Peyer's patch (tissue), 4 donors: Measurements from ENCODE around the gene XYLB.

ENCODE experiments used
- POLR2A ChIP-seq, 2 donors: fragments of 450-650 bp; IDR thresholded peaks; one replicate each; pipeline ENCODE4 v1.5.1; 2017; ENCODE audit warnings: antibody characterized with exemption in 2 of 2, mild to moderate bottlenecking in 2 of 2, moderate library complexity in 2 of 2
- TF ChIP-seq, protein P1 (sequence below), 6 experiments: fragments of 450-650 bp in 4 of 6; fragments of 200-600 bp in 2 of 6; sonication (generic) in 1 of 6; IDR thresholded peaks; one replicate each; pipeline ENCODE4 v1.5.1; 2017 to 2019; ENCODE audit warnings: antibody characterized with exemption in 6 of 6, mild to moderate bottlenecking in 3 of 6, moderate library complexity in 1 of 6

DNA sequence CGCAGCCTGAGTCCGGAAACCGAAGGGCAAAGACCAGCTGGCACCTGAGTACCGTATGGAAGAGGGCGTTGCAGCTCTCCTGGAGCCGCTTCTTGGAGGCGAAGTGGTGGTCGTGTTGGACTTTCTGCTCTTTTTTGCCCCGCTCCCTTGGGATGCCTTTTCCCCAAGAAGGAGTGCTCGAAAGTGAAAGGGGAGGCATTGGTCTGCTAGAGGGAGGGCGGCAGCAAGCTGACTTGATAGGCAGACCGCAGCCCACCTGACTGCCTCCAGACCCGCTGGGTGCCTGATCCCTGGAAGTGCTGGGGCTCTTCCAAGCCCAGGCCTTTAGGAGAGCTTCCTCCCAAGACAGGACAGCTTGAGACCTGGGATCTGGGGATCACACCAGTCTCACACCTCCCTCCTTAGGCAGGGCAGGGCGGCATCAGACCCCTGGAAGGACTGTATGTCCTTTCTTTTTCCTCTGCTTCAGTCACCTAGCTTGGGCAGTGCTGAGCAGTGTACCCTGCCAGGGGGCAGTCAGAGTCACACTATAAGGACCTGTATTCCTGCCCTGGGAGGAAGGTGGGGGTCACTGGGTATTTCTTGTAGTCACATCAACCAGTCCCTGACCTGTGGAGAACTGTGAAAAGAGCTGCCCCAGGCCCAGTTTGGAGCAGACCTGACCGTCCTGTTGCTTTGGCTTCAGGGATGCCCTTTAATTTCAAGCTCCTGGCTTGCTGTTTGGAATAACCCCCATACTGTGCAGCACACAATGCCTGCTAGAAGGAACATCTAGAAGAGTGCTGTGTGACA is 109.2 kb downstream of the XYLB start:
- TF ChIP-seq, protein P1, sequence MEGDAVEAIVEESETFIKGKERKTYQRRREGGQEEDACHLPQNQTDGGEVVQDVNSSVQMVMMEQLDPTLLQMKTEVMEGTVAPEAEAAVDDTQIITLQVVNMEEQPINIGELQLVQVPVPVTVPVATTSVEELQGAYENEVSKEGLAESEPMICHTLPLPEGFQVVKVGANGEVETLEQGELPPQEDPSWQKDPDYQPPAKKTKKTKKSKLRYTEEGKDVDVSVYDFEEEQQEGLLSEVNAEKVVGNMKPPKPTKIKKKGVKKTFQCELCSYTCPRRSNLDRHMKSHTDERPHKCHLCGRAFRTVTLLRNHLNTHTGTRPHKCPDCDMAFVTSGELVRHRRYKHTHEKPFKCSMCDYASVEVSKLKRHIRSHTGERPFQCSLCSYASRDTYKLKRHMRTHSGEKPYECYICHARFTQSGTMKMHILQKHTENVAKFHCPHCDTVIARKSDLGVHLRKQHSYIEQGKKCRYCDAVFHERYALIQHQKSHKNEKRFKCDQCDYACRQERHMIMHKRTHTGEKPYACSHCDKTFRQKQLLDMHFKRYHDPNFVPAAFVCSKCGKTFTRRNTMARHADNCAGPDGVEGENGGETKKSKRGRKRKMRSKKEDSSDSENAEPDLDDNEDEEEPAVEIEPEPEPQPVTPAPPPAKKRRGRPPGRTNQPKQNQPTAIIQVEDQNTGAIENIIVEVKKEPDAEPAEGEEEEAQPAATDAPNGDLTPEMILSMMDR (IDR thresholded peaks at IDR 0.05) = no peak
- TF ChIP-seq POLR2A (IDR thresholded peaks at IDR 0.05) = no peak
